ENCODE data around the gene CEACAM18. TPM values are rescaled to one million over a fixed set of nuclear protein-coding genes. Genes with fewer than 3 reads are reported as not detected.

Gene CEACAM18
- total RNA-seq, result not detected in 2 replicates

GRCh38 chr19:51478381-51479234, at the start of gene CEACAM18:
Gene CEACAM18 (plus strand): TSS chr19:51478539.

GRCh38 chr19:51458051-51458645, 20.2 kb upstream of the CEACAM18 start, which contains the start of gene SIGLEC8:
Gene SIGLEC8 (minus strand): TSS chr19:51458454. CDS start chr19:51458387, 67 bp downstream.

DNA sequence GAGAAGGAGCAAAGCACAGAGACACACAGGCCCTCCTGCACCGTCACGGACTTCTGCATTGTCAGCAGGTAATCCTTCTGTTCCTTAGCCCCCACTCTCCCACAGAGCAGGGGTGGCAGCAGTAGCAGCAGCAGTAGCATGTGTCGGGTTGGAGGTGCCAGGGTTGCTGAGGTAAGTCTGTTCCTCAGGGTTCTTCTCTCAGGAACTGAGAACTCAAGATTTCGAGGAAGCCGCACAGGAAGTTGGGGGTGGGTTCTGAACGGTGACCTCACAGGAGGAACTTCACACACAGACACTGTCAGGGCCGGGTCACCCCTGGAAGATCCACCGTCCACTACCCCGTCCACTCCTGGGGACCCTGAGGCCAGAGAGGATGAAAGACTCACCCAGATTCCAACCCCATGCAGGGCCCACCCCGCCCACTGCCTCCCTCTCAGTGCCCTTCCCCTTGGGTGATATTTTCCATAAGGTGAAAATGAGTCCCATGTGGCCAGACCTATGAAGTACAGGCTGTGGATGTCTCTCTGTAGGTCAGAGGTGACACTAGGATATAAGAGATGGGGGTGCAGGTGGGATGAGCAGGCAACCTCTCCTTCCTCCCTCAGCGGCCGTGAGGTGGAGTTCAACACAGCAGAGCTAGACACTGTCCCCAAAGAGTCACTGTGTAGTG, 23.4 kb downstream of the CEACAM18 start, which contains the start of gene SIGLEC12:
Gene SIGLEC12, minus strand, starts transcription at position 207 of the 670 bp plus-strand sequence. Its CDS starts 67 bp downstream, at position 140.

DNA sequence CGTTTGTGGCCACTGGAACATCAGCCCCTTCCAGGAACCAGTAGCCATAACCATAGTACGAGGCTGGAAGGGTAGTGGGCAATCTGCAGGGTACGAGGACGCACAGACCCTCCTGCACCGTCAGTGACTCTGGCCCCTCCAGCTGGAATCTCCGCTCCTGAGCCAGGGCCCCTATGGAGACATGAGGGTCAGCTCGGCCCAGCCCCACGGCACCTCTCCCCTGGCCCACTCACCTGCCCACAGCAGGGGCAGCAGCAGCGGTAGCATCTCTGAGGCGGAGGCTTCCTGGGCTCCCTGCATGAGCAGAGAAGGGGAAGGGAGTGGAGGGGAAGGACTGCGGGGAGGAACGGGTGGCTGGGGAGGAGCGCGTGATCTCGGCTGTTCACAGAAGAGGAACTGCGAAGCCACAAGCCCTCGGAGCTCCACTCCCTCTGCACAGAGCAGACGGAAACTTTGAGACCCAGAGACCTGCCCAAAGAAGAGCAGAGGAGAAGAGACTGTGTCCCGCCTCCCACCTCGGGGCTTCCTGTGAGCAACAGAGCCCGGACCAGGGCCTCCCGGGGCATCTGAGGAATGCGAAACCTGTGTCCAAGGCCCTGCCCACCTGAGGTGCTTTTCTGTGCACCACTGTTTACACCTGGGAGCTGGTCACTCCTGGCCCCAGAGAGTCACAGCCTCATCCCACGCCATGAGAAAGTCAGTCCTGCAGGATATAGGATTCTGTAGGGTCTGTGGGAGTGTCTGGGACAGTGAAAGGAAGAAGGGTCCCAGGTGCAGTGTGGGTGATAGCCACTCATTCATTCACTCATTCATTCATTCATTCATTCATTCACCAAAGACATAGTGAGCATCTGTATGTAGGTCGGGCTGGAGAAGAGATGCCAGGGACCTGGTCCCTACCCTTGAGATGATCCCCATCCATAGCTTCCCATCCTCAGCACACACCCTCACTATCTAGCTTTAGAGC, 53.3 kb downstream of the CEACAM18 start, which contains the start of gene SIGLEC6:
Gene SIGLEC6, minus strand, starts transcription at position 322 of the 967 bp plus-strand sequence. Its CDS starts 22 bp downstream, at position 300.

Other genes with a start within 250 kb of the CEACAM18 start
- not detected in 2 replicates for gene SIGLECL1, start 227.5 kb upstream of the CEACAM18 start, total RNA-seq
- gene IGLON5, start 166.9 kb upstream of the CEACAM18 start, total RNA-seq, result not detected in 2 replicates
- 0.68 and 1.6 TPM in 2 replicates for gene VSIG10L, start 136.4 kb upstream of the CEACAM18 start, total RNA-seq
- gene ETFB, start 112.2 kb upstream of the CEACAM18 start, total RNA-seq, result 26.7 and 59.9 TPM in 2 replicates
- not detected in 2 replicates for gene CLDND2, start 109.5 kb upstream of the CEACAM18 start, total RNA-seq
- not detected in 2 replicates for gene NKG7, start 105.9 kb upstream of the CEACAM18 start, total RNA-seq
- gene LIM2, start 90.6 kb upstream of the CEACAM18 start, total RNA-seq, result not detected in 2 replicates
- gene C19orf84, start 87.9 kb upstream of the CEACAM18 start, total RNA-seq, result not detected in 2 replicates
- gene SIGLEC10, start 60.9 kb upstream of the CEACAM18 start, total RNA-seq, result not detected in 2 replicates
- not detected in 2 replicates for gene SIGLEC8, start 20.1 kb upstream of the CEACAM18 start, total RNA-seq
- gene SIGLEC12, start 23.3 kb downstream of the CEACAM18 start, total RNA-seq, result not detected in 2 replicates
- not detected in 2 replicates for gene SIGLEC6, start 53.1 kb downstream of the CEACAM18 start, total RNA-seq
- gene ZNF175, start 92.7 kb downstream of the CEACAM18 start, total RNA-seq, result 1.4 and 3.2 TPM in 2 replicates
- gene SIGLEC5, start 151.9 kb downstream of the CEACAM18 start, total RNA-seq, result not detected in 2 replicates
- gene SIGLEC14, start 168.3 kb downstream of the CEACAM18 start, total RNA-seq, result not detected in 2 replicates
- 1.0 and 5.2 TPM in 2 replicates for gene SPACA6, start 214.8 kb downstream of the CEACAM18 start, total RNA-seq
- gene HAS1, start 245.5 kb downstream of the CEACAM18 start, total RNA-seq, result under 0.01 and 0.07 TPM in 2 replicates